ENCODE data around the gene GNAQ. TPM values are rescaled to one million over a fixed set of nuclear protein-coding genes. Genes with fewer than 3 reads are reported as not detected.

GNAQ gene
- total RNA-seq, 1 experiment from 2014 or later, result 55.5 TPM

GRCh38 chr9:77975806-77976205 is 55.8 kb downstream of the GNAQ start (continued):
- TF ChIP-seq GRHL2 (CRISPR knock-in tag; IDR thresholded peaks at IDR 0.05; ENCODE audit: insufficient replicate concordance, severe bottlenecking) (no peak), ZNF671 (CRISPR knock-in tag; IDR thresholded peaks at IDR 0.05) (no peak), JAZF1 (CRISPR knock-in tag; IDR thresholded peaks at IDR 0.05) (no peak), TP53 (CRISPR knock-in tag; IDR thresholded peaks at IDR 0.05) (no peak), IRF1 (CRISPR knock-in tag; IDR thresholded peaks at IDR 0.05) (no peak), ZBTB21 (CRISPR knock-in tag; IDR thresholded peaks at IDR 0.05; ENCODE audit: borderline replicate concordance) (no peak), NFATC4 (CRISPR knock-in tag; IDR thresholded peaks at IDR 0.05) (no peak), OVOL2 (CRISPR knock-in tag; IDR thresholded peaks at IDR 0.05; ENCODE audit: borderline replicate concordance) (no peak), PRDM15 (CRISPR knock-in tag; IDR thresholded peaks at IDR 0.05) (no peak)

GRCh38 chr9:77975036-77975435 is 56.6 kb downstream of the GNAQ start:
- ATAC-seq (no peak), DNase-seq (ENCODE audit: low spot score) (no peak)
- ChIA-PET CTCF (interaction anchor here (1.6 to 5.9 kb wide), 3 partner anchors 14 to 155 kb away, joined by 3 to 42 read pairs (median 8); no protein-coding TSS in a partner anchor), POLR2A (no interaction called here)
- Mint-ChIP-seq H3K9me3 (no peaks in the 10 kb centered on the region), H3K36me3 (no peaks in the 10 kb centered on the region), H3K27me3 (ENCODE audit: low read depth) (no peaks in the 10 kb centered on the region), H3K27ac (no peak overlapping the region), H3K4me1 (peaks cover 68% of the 10 kb centered on the region), H3K4me3 (no peak overlapping the region)
- TF ChIP-seq ATF2 (CRISPR knock-in tag; IDR thresholded peaks at IDR 0.05; ENCODE audit: borderline replicate concordance, low read depth), result no peak

- Mint-ChIP-seq H3K36me3 (no peaks in the 10 kb centered on the region), H3K27me3 (ENCODE audit: low read depth) (no peaks in the 10 kb centered on the region), H3K4me3 (no peak overlapping the region), H3K4me1 (peaks cover 68% of the 10 kb centered on the region), H3K9me3 (no peaks in the 10 kb centered on the region), H3K27ac (no peak overlapping the region)
- CTCF ChIA-PET, result interaction anchor here (1.6 to 5.9 kb wide), 3 partner anchors 13 to 156 kb away, joined by 3 to 42 read pairs (median 8); no protein-coding TSS in a partner anchor
- ATAC-seq, result no peak
- POLR2A ChIA-PET, result no interaction called here
- no peak for DNase-seq (ENCODE audit: low spot score)
- no peak for TF ChIP-seq STAT6 (CRISPR knock-in tag; conservative IDR thresholded peaks at IDR 0.05; ENCODE audit: low read depth)
- no peak for TF ChIP-seq ZNF281 (CRISPR knock-in tag; IDR thresholded peaks at IDR 0.05)
- TF ChIP-seq RORB (CRISPR knock-in tag; IDR thresholded peaks at IDR 0.05), result no peak
- TF ChIP-seq ZNF232 (CRISPR knock-in tag; IDR thresholded peaks at IDR 0.05), result no peak
- TF ChIP-seq GTF2I (CRISPR knock-in tag; conservative IDR thresholded peaks at IDR 0.05), result no peak
- TF ChIP-seq TP53 (CRISPR knock-in tag; IDR thresholded peaks at IDR 0.05), result no peak
- no peak for TF ChIP-seq ZNF423 (CRISPR knock-in tag; IDR thresholded peaks at IDR 0.05)
- no peak for TF ChIP-seq IRF2 (CRISPR knock-in tag; IDR thresholded peaks at IDR 0.05; ENCODE audit: borderline replicate concordance, low read depth)
- TF ChIP-seq ZNF138 (CRISPR knock-in tag; conservative IDR thresholded peaks at IDR 0.05), result no peak
- TF ChIP-seq ATF3 (CRISPR knock-in tag; conservative IDR thresholded peaks at IDR 0.05), result no peak
- TF ChIP-seq AR (CRISPR knock-in tag; IDR thresholded peaks at IDR 0.05), result no peak
Observed at GRCh38 chr9:77974434-77974833, 57.2 kb downstream of the GNAQ start.

Data from WTC11 (cell line).